ENCODE measurements around the gene TAS2R16. TPM values are rescaled to one million over a fixed set of nuclear protein-coding genes. Genes with fewer than 3 reads are reported as not detected.

Gene TAS2R16
- total RNA-seq, 2 experiments from 2014 or later, result not detected

- no peaks in the 10 kb centered on the region for H3K36me3 ChIP-seq (ENCODE audit: insufficient read depth, low read length)
- no peaks in the 10 kb centered on the region for H3K4me1 ChIP-seq (ENCODE audit: insufficient read depth, low read length, poor library complexity, severe bottlenecking)
- no peak overlapping the region for H3K4me3 ChIP-seq (ENCODE audit: low read depth, low read length, poor library complexity, severe bottlenecking)
- ChIA-PET POLR2A (interaction anchor here (0.8 to 0.9 kb wide), 2 partner anchors 11 to 39 kb away, joined by 3 read pairs; no protein-coding TSS in a partner anchor), CTCF (ENCODE audit: unreplicated experiment) (no interaction called here)
- intact Hi-C loops (cut with micrococcal nuclease; ENCODE audit: unreplicated experiment), result no loop called here
- TF ChIP-seq EZH2phosphoT487 (IDR thresholded peaks at IDR 0.05; ENCODE audit: borderline replicate concordance, low read depth, low read length) (no peak), CTCF (conservative IDR thresholded peaks at IDR 0.05; ENCODE audit: low read length) (no peak)
- no TSS peak for BruUV-seq (replicated peaks)
- no peaks in the 10 kb centered on the region for H3K9me2 ChIP-seq (ENCODE audit: insufficient read depth, low read length)
- H3K27ac ChIP-seq (ENCODE audit: low read depth, low read length, poor library complexity, severe bottlenecking), result no peak overlapping the region
- no peaks in the 10 kb centered on the region for H3K9me3 ChIP-seq (ENCODE audit: low read length)
- no peaks in the 10 kb centered on the region for H4K20me1 ChIP-seq (ENCODE audit: insufficient read depth, low read length)
- DNase-seq (ENCODE audit: low spot score), result no peak
- no peak overlapping the region for H3K4me2 ChIP-seq (ENCODE audit: low read length)
- H3K79me2 ChIP-seq (ENCODE audit: insufficient read depth, low read depth, low read length), result no peaks in the 10 kb centered on the region
- H2AFZ ChIP-seq (ENCODE audit: low read length), result no peak overlapping the region
These were observed 12.2 kb downstream of the TAS2R16 start for GRCh38 chr7:122983261-122983660.

DNA sequence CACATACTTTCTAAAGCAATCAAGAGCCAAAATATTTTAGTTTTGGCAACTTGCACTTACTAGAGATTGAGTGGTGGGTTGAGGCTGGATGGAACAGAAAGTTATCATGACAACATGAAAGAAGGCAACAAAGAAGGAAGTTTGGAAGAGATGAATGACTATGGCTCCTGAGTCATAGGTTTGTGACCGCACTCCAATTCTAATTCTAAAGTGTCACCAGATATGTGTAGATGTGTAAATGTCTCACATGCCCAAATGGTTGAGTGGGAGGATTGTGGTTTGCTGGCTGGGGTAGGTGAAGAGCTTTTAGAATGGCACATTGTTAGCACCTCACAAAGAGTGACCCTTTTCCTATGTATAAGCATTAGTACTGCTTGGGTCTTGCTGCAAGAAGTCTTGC, 20.2 kb downstream of the TAS2R16 start:
- Histone ChIP-seq H3K9me3 (ENCODE audit: low read length) (no peaks in the 10 kb centered on the region), H3K4me2 (ENCODE audit: low read length) (no peak overlapping the region), H3K27ac (ENCODE audit: low read depth, low read length, poor library complexity, severe bottlenecking) (no peak overlapping the region), H3K4me3 (ENCODE audit: low read depth, low read length, poor library complexity, severe bottlenecking) (no peak overlapping the region), H3K4me1 (ENCODE audit: insufficient read depth, low read length, poor library complexity, severe bottlenecking) (no peaks in the 10 kb centered on the region), H4K20me1 (ENCODE audit: insufficient read depth, low read length) (no peaks in the 10 kb centered on the region), H3K79me2 (ENCODE audit: insufficient read depth, low read depth, low read length) (no peaks in the 10 kb centered on the region), H3K9me2 (ENCODE audit: insufficient read depth, low read length) (no peaks in the 10 kb centered on the region), H2AFZ (ENCODE audit: low read length) (no peak overlapping the region), H3K36me3 (ENCODE audit: insufficient read depth, low read length) (no peaks in the 10 kb centered on the region)
- BruUV-seq (replicated peaks), result no TSS peak
- intact Hi-C loops (cut with micrococcal nuclease; ENCODE audit: unreplicated experiment), result no loop called here
- ChIA-PET POLR2A (no interaction called here), CTCF (ENCODE audit: unreplicated experiment) (no interaction called here)
- TF ChIP-seq EZH2phosphoT487 (IDR thresholded peaks at IDR 0.05; ENCODE audit: borderline replicate concordance, low read depth, low read length), result no peak
- TF ChIP-seq CTCF (conservative IDR thresholded peaks at IDR 0.05; ENCODE audit: low read length), result no peak
- DNase-seq (ENCODE audit: low spot score), result no peak

GRCh38 chr7:122974229-122974628, 21.3 kb downstream of the TAS2R16 start:
- H3K79me2 ChIP-seq (ENCODE audit: insufficient read depth, low read depth, low read length), result no peaks in the 10 kb centered on the region
- no peak overlapping the region for H3K4me2 ChIP-seq (ENCODE audit: low read length)
- no peaks in the 10 kb centered on the region for H3K36me3 ChIP-seq (ENCODE audit: insufficient read depth, low read length)
- H4K20me1 ChIP-seq (ENCODE audit: insufficient read depth, low read length), result no peaks in the 10 kb centered on the region
- POLR2A ChIA-PET, result no interaction called here
- TF ChIP-seq EZH2phosphoT487 (IDR thresholded peaks at IDR 0.05; ENCODE audit: borderline replicate concordance, low read depth, low read length) (no peak), CTCF (conservative IDR thresholded peaks at IDR 0.05; ENCODE audit: low read length) (no peak)
- H3K4me1 ChIP-seq (ENCODE audit: insufficient read depth, low read length, poor library complexity, severe bottlenecking), result no peaks in the 10 kb centered on the region
- H3K27ac ChIP-seq (ENCODE audit: low read depth, low read length, poor library complexity, severe bottlenecking), result no peak overlapping the region
- H3K9me3 ChIP-seq (ENCODE audit: low read length), result no peaks in the 10 kb centered on the region
- CTCF ChIA-PET (ENCODE audit: unreplicated experiment), result no interaction called here
- no TSS peak for BruUV-seq (replicated peaks)
- no peak overlapping the region for H3K4me3 ChIP-seq (ENCODE audit: low read depth, low read length, poor library complexity, severe bottlenecking)
- DNase-seq (ENCODE audit: low spot score), result no peak
- no peak overlapping the region for H2AFZ ChIP-seq (ENCODE audit: low read length)
- intact Hi-C loops (cut with micrococcal nuclease; ENCODE audit: unreplicated experiment), result no loop called here
- no peaks in the 10 kb centered on the region for H3K9me2 ChIP-seq (ENCODE audit: insufficient read depth, low read length)
